Testis (tissue), 5 donors: ENCODE data around the gene F11. TPM values are rescaled to one million over a fixed set of nuclear protein-coding genes. Genes with fewer than 3 reads are reported as not detected.

ENCODE experiments used
- DNase-seq: peaks from one replicate; pipeline ENCODE4 v3.0.0-alpha.2; 2019
- H3K27ac ChIP-seq, 2 donors: fragments of 200-600 bp; sonication (generic); one replicate each; pipeline ENCODE4 v1.5.1; 2019
- H3K27me3 ChIP-seq: fragments of 200-600 bp; sonication (generic); one replicate; pipeline ENCODE4 v1.5.1; 2019
- H3K36me3 ChIP-seq: fragments of 200-600 bp; sonication (generic); one replicate; pipeline ENCODE4 v1.5.1; 2017; ENCODE audit warnings: low read depth; ENCODE audit errors: missing control alignments
- H3K4me1 ChIP-seq: fragments of 200-600 bp; sonication (generic); one replicate; pipeline ENCODE4 v1.5.1; 2019
- H3K4me3 ChIP-seq, 2 donors: fragments of 200-600 bp; sonication (generic); one replicate each; pipeline ENCODE4 v1.5.1; 2017 to 2019
- H3K9me3 ChIP-seq: fragments of 200-600 bp; sonication (generic); one replicate; pipeline ENCODE4 v1.5.1; 2017
- CTCF ChIP-seq, 3 experiments: fragments of 450-650 bp in 2 of 3; fragments of 200-600 bp in 1 of 3; sonication (generic) in 1 of 3; IDR thresholded peaks; one replicate each; pipeline ENCODE4 v1.5.1; 2016 to 2019; ENCODE audit warnings: antibody characterized with exemption in 3 of 3, mild to moderate bottlenecking in 2 of 3, moderate library complexity in 1 of 3
- POLR2A ChIP-seq: fragments of 450-650 bp; IDR thresholded peaks from one replicate; pipeline ENCODE4 v1.6.1; 2017; ENCODE audit warnings: antibody characterized with exemption, mild to moderate bottlenecking, moderate library complexity
- WGBS, 2 donors: methylation state at CpG; one replicate each; pipeline ENCODE4 v1.1.5; 2018; 5-methylcytosine and 5-hydroxymethylcytosine counted together
- intact Hi-C: fragments of 100-400 bp; cut with DNase I; formaldehyde crosslinking; loops from one replicate; pipeline ENCODE4 v1.15.1; 2023; ENCODE audit warnings: low total_unique reads
- long read RNA-seq, 2 donors: transcript quantifications; one replicate each; lab custom pipeline, GENCODE V29; 2026
- polyA plus RNA-seq: library from polyadenylated mRNA; stranded (reverse); fragments of 350-450 nt; fragmentation: Illumina TruSeq; extraction: RNeasy Lipid Tissue Mini Kit (QIAGEN cat#74804); gene quantifications from one replicate; pipeline ENCODE4 v1.2.3, GENCODE V29; 2014; ENCODE audit warnings: low read depth, low replicate concordance; ENCODE audit not compliant: insufficient read depth
- total RNA-seq, 2 donors: library from RNA; depleted of rRNA; stranded (reverse); fragments of >200 nt; gene quantifications; one replicate each; pipeline ENCODE4 v1.2.3, GENCODE V29; 2016

F11 gene
- total RNA-seq (under 1 TPM in 1 of 2 donors, not detected in 1; 0.19 TPM), polyA plus RNA-seq (not detected)
- long read RNA-seq, donor 1, partial matches to known transcripts, result 0 of 1 reads
- long read RNA-seq, donor 1, other reads (novel, unspliced or antisense), result 0 of 1 reads
- long read RNA-seq, donor 2, result 0 reads

GRCh38 chr4:186265683-186266652, at the start of gene F11:
F11 (plus strand) TSS chr4:186266189; CDS start chr4:186267137, 948 bp downstream.
- Histone ChIP-seq H3K4me3 (no peak within 1 kb of the TSS), H3K27me3 (no peaks in the 10 kb centered on the region), H3K9me3 (no peaks in the 10 kb centered on the region), H3K4me1 (peaks cover 7% of the 10 kb centered on the region), H3K36me3 (no peaks in the 10 kb centered on the region), H3K27ac (no peak within 1 kb of the TSS)
- DNase-seq, result no peak
- intact Hi-C loops, result no loop called here
- 35 to 39% methylated on average over 10 of the region's 10 CpGs for WGBS, 2 donors
- TF ChIP-seq POLR2A, result no peak
- TF ChIP-seq CTCF (IDR thresholded peaks at IDR 0.05), result no peak

- H3K4me1 ChIP-seq, result no peaks in the 10 kb centered on the region
- H3K36me3 ChIP-seq, result no peaks in the 10 kb centered on the region
- H3K4me3 ChIP-seq, result no peak overlapping the region
- intact Hi-C loops, result no loop called here
- no peaks in the 10 kb centered on the region for H3K9me3 ChIP-seq
- WGBS, 2 donors, result 79 to 80% methylated on average over 8 of the region's 8 CpGs
- no peaks in the 10 kb centered on the region for H3K27me3 ChIP-seq
- TF ChIP-seq POLR2A (no peak), CTCF (IDR thresholded peaks at IDR 0.05) (no peak)
- no peak overlapping the region for H3K27ac ChIP-seq
- DNase-seq, result no peak
Observed at GRCh38 chr4:186216465-186217024, 49.4 kb upstream of the F11 start.

GRCh38 chr4:186217733-186218293, 48.2 kb upstream of the F11 start:
- DNase-seq, result no peak
- no peaks in the 10 kb centered on the region for H3K9me3 ChIP-seq
- WGBS, 2 donors, result 42 to 71% methylated on average over 1 of the region's 1 CpG
- H3K27me3 ChIP-seq, result no peaks in the 10 kb centered on the region
- H3K36me3 ChIP-seq, result no peaks in the 10 kb centered on the region
- H3K27ac ChIP-seq, result no peak overlapping the region
- intact Hi-C loops, result no loop called here
- TF ChIP-seq CTCF (IDR thresholded peaks at IDR 0.05) (no peak), POLR2A (no peak)
- no peak overlapping the region for H3K4me3 ChIP-seq
- H3K4me1 ChIP-seq, result no peaks in the 10 kb centered on the region

GRCh38 chr4:186221624-186222023, 44.4 kb upstream of the F11 start:
- no peaks in the 10 kb centered on the region for H3K36me3 ChIP-seq
- no peak for TF ChIP-seq CTCF (IDR thresholded peaks at IDR 0.05)
- no peak for TF ChIP-seq POLR2A
- no peaks in the 10 kb centered on the region for H3K27me3 ChIP-seq
- intact Hi-C loops, result no loop called here
- WGBS, 2 donors, result 91 to 98% methylated on average over 1 of the region's 1 CpG
- H3K9me3 ChIP-seq, result no peaks in the 10 kb centered on the region
- no peak overlapping the region for H3K27ac ChIP-seq
- H3K4me1 ChIP-seq, result no peaks in the 10 kb centered on the region
- no peak overlapping the region for H3K4me3 ChIP-seq
- no peak for DNase-seq
